HCT116 (cell line): ENCODE data around the gene CD82. TPM values are rescaled to one million over a fixed set of nuclear protein-coding genes. Genes with fewer than 3 reads are reported as not detected.

Experiments
- ATAC-seq: fragments of 200-7000 bp; cut with Tn5 transposase; 2 replicates; pipeline ENCODE4 v1.9.1; 2020; ENCODE audit warnings: mild to moderate bottlenecking, moderate library complexity
- BruUV-seq: library from RNA; stranded (reverse); fragments of 400-500 nt; replicated peaks from 2 replicates; lab custom pipeline; 2021; lab: Mats Ljungman, UMichigan
- CTCF ChIA-PET: fragments of 300-600 bp; sonication (Branson Sonifier 250); formaldehyde crosslinking; loops from one replicate; lab custom pipeline; 2021; ENCODE audit warnings: antibody characterized with exemption; lab: Charles Lee
- POLR2A ChIA-PET: fragments of 300-600, 350-600 bp; sonication (Branson Sonifier 250); formaldehyde crosslinking; loops from one replicate; lab custom pipeline; 2021; ENCODE audit warnings: antibody characterized with exemption; lab: Charles Lee
- RAD21 ChIA-PET, 2 experiments: fragments of 300-600 bp; sonication (Branson Sonifier 250); formaldehyde crosslinking; loops; one replicate each; lab custom pipeline; 2023; ENCODE audit warnings: low total read pairs in 2 of 2; ENCODE audit not compliant: uncharacterized antibody in 2 of 2, unreplicated experiment in 2 of 2, low non-redundant PET in 1 of 2; lab: Charles Lee
- DNase-seq: peaks from one replicate; pipeline ENCODE4 v3.0.0-alpha.2; 2010; ENCODE audit warnings: low read depth, low spot score
- H2AFZ ChIP-seq: fragments of 200-600 bp; shearing (Covaris generic), sonication (generic); 2 replicates; pipeline ENCODE4 v1.6.1; 2017; ENCODE audit warnings: low read depth, mixed run types, mixed read lengths, antibody characterized with exemption, low read length; ENCODE audit not compliant: poor library complexity, severe bottlenecking
- H3K27ac ChIP-seq: 2 replicates; pipeline ENCODE4 v1.5.1; 2012; ENCODE audit warnings: low read depth, low read length
- H3K27me3 ChIP-seq: fragments of 200-600 bp; sonication (generic); 2 replicates; pipeline ENCODE4 v1.6.1; 2016; ENCODE audit warnings: mixed run types, low read length, mixed read lengths; ENCODE audit not compliant: insufficient read depth
- H3K36me3 ChIP-seq, 2 experiments: fragments of 200-500 bp in 1 of 2; fragments of 200-600 bp in 1 of 2; sonication (Bioruptor generic) in 1 of 2; sonication (generic) in 1 of 2; 2 replicates each; pipeline versions ENCODE4 v1.5.1 to v1.6.1; 2014 to 2016; ENCODE audit warnings: low read length in 2 of 2, inconsistent platforms in 1 of 2, mixed read lengths in 1 of 2, mixed run types in 1 of 2; ENCODE audit not compliant: insufficient read depth in 2 of 2, control insufficient read depth in 1 of 2
- H3K4me1 ChIP-seq, 2 experiments: fragments of 200-600 bp in 1 of 2; sonication (generic) in 1 of 2; 2 replicates each; pipeline versions ENCODE4 v1.5.1 to v1.6.1; 2012 to 2017; ENCODE audit warnings: low read length in 2 of 2, inconsistent platforms in 1 of 2, mild to moderate bottlenecking in 1 of 2, mixed read lengths in 1 of 2, mixed run types in 1 of 2, moderate library complexity in 1 of 2; ENCODE audit not compliant: insufficient read depth in 2 of 2, control insufficient read depth in 1 of 2
- H3K4me2 ChIP-seq: fragments of 200-600 bp; sonication (generic); 2 replicates; pipeline ENCODE4 v1.6.1; 2017; ENCODE audit warnings: mixed run types, low read length, mixed read lengths
- H3K4me3 ChIP-seq, 2 experiments: fragments of 200-600 bp in 1 of 2; sonication (generic) in 1 of 2; replicated peaks in 1 of 2; 2 replicates each; pipeline ENCODE4 v1.5.1; 2011 to 2016; ENCODE audit warnings: low read length in 2 of 2, control low read depth in 1 of 2, low read depth in 1 of 2, mild to moderate bottlenecking in 1 of 2, mixed read lengths in 1 of 2, mixed run types in 1 of 2
- H3K79me2 ChIP-seq: fragments of 200-600 bp; sonication (generic); 2 replicates; pipeline ENCODE4 v1.6.1; 2017; ENCODE audit warnings: mild to moderate bottlenecking, mixed run types, low read length, moderate library complexity, mixed read lengths; ENCODE audit not compliant: insufficient read depth
- H3K9ac ChIP-seq: fragments of 200-600 bp; sonication (generic); 2 replicates; pipeline ENCODE4 v1.6.1; 2016; ENCODE audit warnings: low read length, mixed read lengths
- H3K9me2 ChIP-seq: fragments of 200-600 bp; sonication (generic), shearing (Covaris generic); 2 replicates; pipeline ENCODE4 v1.6.1; 2017; ENCODE audit warnings: mixed run types, mild to moderate bottlenecking, moderate library complexity; ENCODE audit not compliant: insufficient read depth
- H3K9me3 ChIP-seq, 2 experiments: fragments of 200-500 bp in 1 of 2; fragments of 200-600 bp in 1 of 2; sonication (Bioruptor generic) in 1 of 2; sonication (generic) in 1 of 2; 2 replicates each; pipeline ENCODE4 v1.6.1; 2014 to 2017; ENCODE audit warnings: low read length in 2 of 2, mixed read lengths in 2 of 2, inconsistent platforms in 1 of 2, low read depth in 1 of 2, mild to moderate bottlenecking in 1 of 2, mixed run types in 1 of 2, moderate library complexity in 1 of 2; ENCODE audit not compliant: control insufficient read depth in 1 of 2, insufficient read depth in 1 of 2
- H4K20me1 ChIP-seq: fragments of 200-600 bp; sonication (generic), shearing (Covaris generic); 2 replicates; pipeline ENCODE4 v1.6.1; 2017; ENCODE audit warnings: mixed run types, mild to moderate bottlenecking, moderate library complexity; ENCODE audit not compliant: insufficient read depth
- RAD21 ChIP-seq: IDR thresholded peaks from 2 replicates; pipeline ENCODE4 v1.6.1; 2012; ENCODE audit warnings: low read depth, mild to moderate bottlenecking
- SIN3A ChIP-seq: IDR thresholded peaks from 2 replicates; pipeline ENCODE4 v1.6.1; 2012; ENCODE audit warnings: low read depth
- SRF ChIP-seq: IDR thresholded peaks from 2 replicates; pipeline ENCODE4 v1.6.1; 2012; ENCODE audit warnings: low read depth
- intact Hi-C: fragments of 100-400 bp; cut with micrococcal nuclease; formaldehyde crosslinking; loops from 2 replicates; pipeline ENCODE4 v1.10.0; 2022
- total RNA-seq: library from RNA; stranded (reverse); gene quantifications from one replicate; pipeline ENCODE4 v1.2.1, GENCODE V29; 2021; ENCODE audit not compliant: unreplicated experiment
- TF ChIP-seq, protein P1 (sequence below): IDR thresholded peaks from 2 replicates; pipeline ENCODE4 v1.6.1; 2011; ENCODE audit warnings: mild to moderate bottlenecking, low read length, moderate library complexity; ENCODE audit not compliant: insufficient replicate concordance; ENCODE audit errors: extremely low read depth
- TF ChIP-seq, protein P2 (sequence below): IDR thresholded peaks from 2 replicates; pipeline ENCODE4 v1.6.1; 2012; ENCODE audit warnings: low read depth

The CD82 gene
- total RNA-seq, 1 experiment from 2014 or later: 16.7 TPM

- H3K27ac ChIP-seq: no peak overlapping the region
- no peaks in the 10 kb centered on the region for H3K36me3 ChIP-seq
- H3K4me1 ChIP-seq: peaks cover 4 to 32% of the 10 kb centered on the region in 2 experiments; a peak in 3 of 4 replicates
- intact Hi-C loops: no loop called here
- no peak for ATAC-seq
- BruUV-seq: no TSS peak
- no peak for DNase-seq
- H4K20me1 ChIP-seq: no peaks in the 10 kb centered on the region
- TF ChIP-seq, protein P1, sequence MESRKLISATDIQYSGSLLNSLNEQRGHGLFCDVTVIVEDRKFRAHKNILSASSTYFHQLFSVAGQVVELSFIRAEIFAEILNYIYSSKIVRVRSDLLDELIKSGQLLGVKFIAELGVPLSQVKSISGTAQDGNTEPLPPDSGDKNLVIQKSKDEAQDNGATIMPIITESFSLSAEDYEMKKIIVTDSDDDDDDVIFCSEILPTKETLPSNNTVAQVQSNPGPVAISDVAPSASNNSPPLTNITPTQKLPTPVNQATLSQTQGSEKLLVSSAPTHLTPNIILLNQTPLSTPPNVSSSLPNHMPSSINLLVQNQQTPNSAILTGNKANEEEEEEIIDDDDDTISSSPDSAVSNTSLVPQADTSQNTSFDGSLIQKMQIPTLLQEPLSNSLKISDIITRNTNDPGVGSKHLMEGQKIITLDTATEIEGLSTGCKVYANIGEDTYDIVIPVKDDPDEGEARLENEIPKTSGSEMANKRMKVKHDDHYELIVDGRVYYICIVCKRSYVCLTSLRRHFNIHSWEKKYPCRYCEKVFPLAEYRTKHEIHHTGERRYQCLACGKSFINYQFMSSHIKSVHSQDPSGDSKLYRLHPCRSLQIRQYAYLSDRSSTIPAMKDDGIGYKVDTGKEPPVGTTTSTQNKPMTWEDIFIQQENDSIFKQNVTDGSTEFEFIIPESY: no peak
- TF ChIP-seq SIN3A: no peak
- TF ChIP-seq, protein P2, sequence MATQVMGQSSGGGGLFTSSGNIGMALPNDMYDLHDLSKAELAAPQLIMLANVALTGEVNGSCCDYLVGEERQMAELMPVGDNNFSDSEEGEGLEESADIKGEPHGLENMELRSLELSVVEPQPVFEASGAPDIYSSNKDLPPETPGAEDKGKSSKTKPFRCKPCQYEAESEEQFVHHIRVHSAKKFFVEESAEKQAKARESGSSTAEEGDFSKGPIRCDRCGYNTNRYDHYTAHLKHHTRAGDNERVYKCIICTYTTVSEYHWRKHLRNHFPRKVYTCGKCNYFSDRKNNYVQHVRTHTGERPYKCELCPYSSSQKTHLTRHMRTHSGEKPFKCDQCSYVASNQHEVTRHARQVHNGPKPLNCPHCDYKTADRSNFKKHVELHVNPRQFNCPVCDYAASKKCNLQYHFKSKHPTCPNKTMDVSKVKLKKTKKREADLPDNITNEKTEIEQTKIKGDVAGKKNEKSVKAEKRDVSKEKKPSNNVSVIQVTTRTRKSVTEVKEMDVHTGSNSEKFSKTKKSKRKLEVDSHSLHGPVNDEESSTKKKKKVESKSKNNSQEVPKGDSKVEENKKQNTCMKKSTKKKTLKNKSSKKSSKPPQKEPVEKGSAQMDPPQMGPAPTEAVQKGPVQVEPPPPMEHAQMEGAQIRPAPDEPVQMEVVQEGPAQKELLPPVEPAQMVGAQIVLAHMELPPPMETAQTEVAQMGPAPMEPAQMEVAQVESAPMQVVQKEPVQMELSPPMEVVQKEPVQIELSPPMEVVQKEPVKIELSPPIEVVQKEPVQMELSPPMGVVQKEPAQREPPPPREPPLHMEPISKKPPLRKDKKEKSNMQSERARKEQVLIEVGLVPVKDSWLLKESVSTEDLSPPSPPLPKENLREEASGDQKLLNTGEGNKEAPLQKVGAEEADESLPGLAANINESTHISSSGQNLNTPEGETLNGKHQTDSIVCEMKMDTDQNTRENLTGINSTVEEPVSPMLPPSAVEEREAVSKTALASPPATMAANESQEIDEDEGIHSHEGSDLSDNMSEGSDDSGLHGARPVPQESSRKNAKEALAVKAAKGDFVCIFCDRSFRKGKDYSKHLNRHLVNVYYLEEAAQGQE: no peak
- TF ChIP-seq RAD21: no peak
- TF ChIP-seq SRF: no peak
- H3K4me2 ChIP-seq: no peak overlapping the region
- H3K9me3 ChIP-seq: no peaks in the 10 kb centered on the region
- ChIA-PET CTCF (no interaction called here), POLR2A (no interaction called here), RAD21 (no interaction called here)
- H3K9me2 ChIP-seq: no peaks in the 10 kb centered on the region
- no peak overlapping the region for H3K9ac ChIP-seq
- H2AFZ ChIP-seq: no peak overlapping the region
- no peak overlapping the region for H3K4me3 ChIP-seq
- H3K27me3 ChIP-seq: no peaks in the 10 kb centered on the region
- no peaks in the 10 kb centered on the region for H3K79me2 ChIP-seq
These were observed 5.1 kb downstream of the CD82 start for GRCh38 chr11:44570411-44571155.
